ENCODE results near the gene COL18A1. TPM values are rescaled to one million over a fixed set of nuclear protein-coding genes. Genes with fewer than 3 reads are reported as not detected.

COL18A1 gene
- total and polyA plus RNA-seq, 4 donors, result 44.9 to 308 (median 232) TPM

GRCh38 chr21:45471525-45472221, 66.7 kb downstream of the COL18A1 start:
- peaks cover 16 to 70% (median 56%) of the 10 kb centered on the region in 4 donors for H3K4me1 ChIP-seq (ENCODE audit: control insufficient read depth in 4 of 4, insufficient read depth in 4 of 4, low read length in 3 of 4)

More at GRCh38 chr21:45471525-45472221, 66.7 kb downstream of the COL18A1 start:
- WGBS, result 26% methylated on average over 30 of the region's 30 CpGs
- no peaks in the 10 kb centered on the region for H3K27me3 ChIP-seq (ENCODE audit: control insufficient read depth in 4 of 4, insufficient read depth in 4 of 4, low read length in 3 of 4)
- H3K9me3 ChIP-seq (ENCODE audit: control insufficient read depth in 4 of 4, low read length in 3 of 4), result no peaks in the 10 kb centered on the region
- TF ChIP-seq NR2F2 (IDR thresholded peaks at IDR 0.05) (peak; percentile 66), FOXA2 (IDR thresholded peaks at IDR 0.05) (peak; percentile 55), JUND (IDR thresholded peaks at IDR 0.05) (no peak), RAD21 (IDR thresholded peaks at IDR 0.05) (peak in 1 of 2 donors; percentile 52), TAF1 (conservative IDR thresholded peaks at IDR 0.05) (no peak), YY1 (IDR thresholded peaks at IDR 0.05) (no peak), MAX (IDR thresholded peaks at IDR 0.05) (no peak), RXRA (IDR thresholded peaks at IDR 0.05) (peak; percentile 85 to 92), FOXA1 (IDR thresholded peaks at IDR 0.05) (peak; percentile 41), REST (IDR thresholded peaks at IDR 0.05) (peak; percentile 9), CTCF (IDR thresholded peaks at IDR 0.05; ENCODE audit: low read depth, low read length, missing input control) (no peak), EGR1 (IDR thresholded peaks at IDR 0.05; ENCODE audit: low read depth in 2 of 2) (peak in 1 of 2 donors; percentile 67), SP1 (IDR thresholded peaks at IDR 0.05) (peak; percentile 87), HNF4G (IDR thresholded peaks at IDR 0.05) (peak; percentile 81), HNF4A (conservative IDR thresholded peaks at IDR 0.05) (peak; percentile 87 to 89), GABPA (IDR thresholded peaks at IDR 0.05 in 1 of 2, conservative IDR thresholded peaks at IDR 0.05 in 1 of 2) (no peak), ATF3 (IDR thresholded peaks at IDR 0.05) (no peak)
- TF ChIP-seq, protein P1, sequence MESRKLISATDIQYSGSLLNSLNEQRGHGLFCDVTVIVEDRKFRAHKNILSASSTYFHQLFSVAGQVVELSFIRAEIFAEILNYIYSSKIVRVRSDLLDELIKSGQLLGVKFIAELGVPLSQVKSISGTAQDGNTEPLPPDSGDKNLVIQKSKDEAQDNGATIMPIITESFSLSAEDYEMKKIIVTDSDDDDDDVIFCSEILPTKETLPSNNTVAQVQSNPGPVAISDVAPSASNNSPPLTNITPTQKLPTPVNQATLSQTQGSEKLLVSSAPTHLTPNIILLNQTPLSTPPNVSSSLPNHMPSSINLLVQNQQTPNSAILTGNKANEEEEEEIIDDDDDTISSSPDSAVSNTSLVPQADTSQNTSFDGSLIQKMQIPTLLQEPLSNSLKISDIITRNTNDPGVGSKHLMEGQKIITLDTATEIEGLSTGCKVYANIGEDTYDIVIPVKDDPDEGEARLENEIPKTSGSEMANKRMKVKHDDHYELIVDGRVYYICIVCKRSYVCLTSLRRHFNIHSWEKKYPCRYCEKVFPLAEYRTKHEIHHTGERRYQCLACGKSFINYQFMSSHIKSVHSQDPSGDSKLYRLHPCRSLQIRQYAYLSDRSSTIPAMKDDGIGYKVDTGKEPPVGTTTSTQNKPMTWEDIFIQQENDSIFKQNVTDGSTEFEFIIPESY (IDR thresholded peaks at IDR 0.05), result no peak
- peak overlapping the region in 2 of 3 donors; percentile 32 to 40 for H3K4me3 ChIP-seq (ENCODE audit: low read depth in 1 of 3, low read length in 3 of 3)
- peaks cover 15 to 22% (median 15%) of the 10 kb centered on the region in 4 donors for H3K36me3 ChIP-seq (ENCODE audit: control insufficient read depth in 4 of 4, insufficient read depth in 3 of 4, low read depth in 1 of 4, low read length in 3 of 4)
- peak; percentile 61 for DNase-seq (ENCODE audit: low spot score)
- H3K9ac ChIP-seq (ENCODE audit: low read depth in 1 of 2, low read length in 2 of 2), result peak overlapping the region in 1 of 2 donors; percentile 1
- peak overlapping the region; percentile 72 to 85 for H3K27ac ChIP-seq (ENCODE audit: low read depth in 1 of 2, low read length in 2 of 2)

Measured in liver (tissue), 9 donors.